DMS79 treated with DMSO at 0.1 percent for 48 hours (cell line): ENCODE measurements around the gene HIRA.
"Not testable (repeated sequence)": the region's sequence is repeated elsewhere in the genome, so short reads cannot be mapped to it uniquely, and the experiment has no call there.

Source experiments
- DNase-seq: peaks from one replicate; lab custom pipeline; 2025; lab: John Stamatoyannopoulos, UW

HIRA gene

GRCh38 chr22:19463491-19464469 is 32.2 kb upstream of the HIRA start:
- DNase-seq, result no peak

- no peak for DNase-seq
Observed at GRCh38 chr22:19463008-19463407, 31.5 kb upstream of the HIRA start.

GRCh38 chr22:19461506-19461905 is 30.0 kb upstream of the HIRA start:
- no peak for DNase-seq

GRCh38 chr22:19460036-19460435 is 28.5 kb upstream of the HIRA start:
- DNase-seq, result no peak

- DNase-seq, result no peak
Observed at GRCh38 chr22:19457828-19458428, 26.4 kb upstream of the HIRA start.

GRCh38 chr22:19456541-19456940 is 25.0 kb upstream of the HIRA start:
- no peak for DNase-seq

GRCh38 chr22:19455585-19456370 is 24.2 kb upstream of the HIRA start:
- DNase-seq, result no peak

- DNase-seq, result no peak
Observed at GRCh38 chr22:19455033-19455432, 23.5 kb upstream of the HIRA start.

- DNase-seq, result no peak
Observed at GRCh38 chr22:19454156-19454555, 22.6 kb upstream of the HIRA start.

- DNase-seq, result no peak
Observed at GRCh38 chr22:19453718-19454117, 22.2 kb upstream of the HIRA start.

GRCh38 chr22:19451570-19451969 is 20.0 kb upstream of the HIRA start:
- DNase-seq, result no peak

GRCh38 chr22:19450363-19451175 is 19.0 kb upstream of the HIRA start:
- no peak for DNase-seq

- DNase-seq, result no peak
Observed at GRCh38 chr22:19449422-19449767, 17.9 kb upstream of the HIRA start.

- DNase-seq, result no peak
Observed at GRCh38 chr22:19448739-19449421, 17.3 kb upstream of the HIRA start.

GRCh38 chr22:19448076-19448607 is 16.6 kb upstream of the HIRA start:
- peak; percentile 68 for DNase-seq

- DNase-seq, result peak; percentile 84
Observed at GRCh38 chr22:19447330-19448075, 16.0 kb upstream of the HIRA start, which contains the start of gene C22orf39. TSS of gene C22orf39 (minus strand) at chr22:19447711. CDS start at chr22:19447688, 23 bp downstream.

GRCh38 chr22:19446603-19447329 is 15.2 kb upstream of the HIRA start:
- peak; percentile 18 for DNase-seq

GRCh38 chr22:19445279-19445982 is 13.9 kb upstream of the HIRA start:
- DNase-seq, result not testable (repeated sequence)
